B cell (primary cell): Measurements from ENCODE around the gene RNF26. TPM values are rescaled to one million over a fixed set of nuclear protein-coding genes. Genes with fewer than 3 reads are reported as not detected.
A peak's percentile ranks its signal among the peaks of the same experiment; 100 is the strongest.

Source experiments
- ATAC-seq: fragments of 200-7000 bp; cut with Tn5 transposase; one replicate; pipeline ENCODE4 v1.10.0; 2021; ENCODE audit warnings: low read depth, mild to moderate bottlenecking, moderate number of reproducible peaks, moderate library complexity
- CTCF ChIA-PET: fragments of 350-600 bp; sonication (Branson Sonifier 250); formaldehyde crosslinking; loops from one replicate; lab custom pipeline; 2021; ENCODE audit warnings: antibody characterized with exemption, inconsistent platforms; lab: Charles Lee
- POLR2A ChIA-PET: fragments of 350-600 bp; sonication (Branson Sonifier 250); formaldehyde crosslinking; loops from one replicate; lab custom pipeline; 2021; ENCODE audit warnings: antibody characterized with exemption; lab: Charles Lee
- DNase-seq: peaks from one replicate; pipeline ENCODE4 v3.0.0; 2013
- H2AFZ ChIP-seq: 2 replicates; pipeline ENCODE4 v1.6.1; 2012; ENCODE audit warnings: mild to moderate bottlenecking, low read depth, low read length; ENCODE audit not compliant: insufficient read depth, poor library complexity, severe bottlenecking
- H3K27ac ChIP-seq, 2 donors: 1 replicate in 1 of 2; 2 replicates in 1 of 2; pipeline ENCODE4 v1.5.1; 2012 to 2013; ENCODE audit warnings: low read length in 2 of 2, mild to moderate bottlenecking in 2 of 2, moderate library complexity in 1 of 2
- H3K27me3 ChIP-seq, 4 experiments: fragments of 200-600 bp in 1 of 4; sonication (generic) in 1 of 4; replicated peaks in 1 of 4; 1 replicate in 2 of 4; 2 replicates in 2 of 4; pipeline versions ENCODE4 v1.6.1 to v1.7.0; 2013 to 2016; ENCODE audit warnings: low read length in 3 of 4, mild to moderate bottlenecking in 2 of 4, mixed read lengths in 1 of 4, moderate library complexity in 1 of 4; ENCODE audit not compliant: insufficient read depth in 4 of 4, control insufficient read depth in 3 of 4; ENCODE audit errors: control extremely low read depth in 1 of 4
- H3K36me3 ChIP-seq, 2 experiments: replicated peaks in 1 of 2; 1 replicate in 1 of 2; 2 replicates in 1 of 2; pipeline versions ENCODE4 v1.6.1 to v1.7.1; 2013; ENCODE audit warnings: low read length in 1 of 2; ENCODE audit not compliant: insufficient read depth in 2 of 2, control insufficient read depth in 1 of 2; ENCODE audit errors: control extremely low read depth in 1 of 2, extremely low read depth in 1 of 2
- H3K4me1 ChIP-seq, 2 donors: fragments of 200-600 bp in 1 of 2; sonication (generic) in 1 of 2; 1 replicate in 1 of 2; 2 replicates in 1 of 2; pipeline versions ENCODE4 v1.5.1 to v1.6.1; 2013 to 2017; ENCODE audit warnings: low read length in 2 of 2; ENCODE audit not compliant: control insufficient read depth in 2 of 2, insufficient read depth in 2 of 2
- H3K4me2 ChIP-seq: replicated peaks from 2 replicates; pipeline ENCODE3; 2012; ENCODE audit warnings: mild to moderate bottlenecking, low read depth, low read length; ENCODE audit not compliant: poor library complexity, severe bottlenecking
- H3K4me3 ChIP-seq, 5 experiments: fragments of 200-600 bp in 1 of 5; sonication (generic) in 1 of 5; 1 replicate in 3 of 5; 2 replicates in 2 of 5; pipeline versions ENCODE4 v1.5.1 to v1.7.0; 2011 to 2016; ENCODE audit warnings: low read length in 4 of 5, mild to moderate bottlenecking in 4 of 5, low read depth in 2 of 5, control low read depth in 1 of 5, moderate library complexity in 1 of 5; ENCODE audit not compliant: insufficient read depth in 1 of 5; ENCODE audit errors: control extremely low read depth in 1 of 5, extremely low read depth in 1 of 5
- H3K79me2 ChIP-seq: fragments of 200-600 bp; sonication (generic); one replicate; pipeline ENCODE4 v1.6.0; 2016; ENCODE audit warnings: low read length; ENCODE audit not compliant: control insufficient read depth, insufficient read depth
- H3K9ac ChIP-seq: fragments of 200-600 bp; sonication (generic); 2 replicates; pipeline ENCODE4 v1.6.1; 2017; ENCODE audit warnings: mild to moderate bottlenecking, low read length, moderate library complexity
- H3K9me3 ChIP-seq, 3 donors: one replicate each; pipeline versions ENCODE4 v1.6.1 to v1.7.1; 2013; ENCODE audit warnings: low read length in 2 of 3; ENCODE audit not compliant: control insufficient read depth in 2 of 3, insufficient read depth in 1 of 3; ENCODE audit errors: control extremely low read depth in 1 of 3
- H4K20me1 ChIP-seq: 2 replicates; pipeline ENCODE4 v1.6.0; 2012; ENCODE audit warnings: mild to moderate bottlenecking, low read length; ENCODE audit not compliant: insufficient read depth, control insufficient read depth, poor library complexity, severe bottlenecking
- H3K27ac Mint-ChIP-seq: one replicate; pipeline ENCODE4 v1.8.0; 2021; ENCODE audit warnings: mixed read lengths
- H3K27me3 Mint-ChIP-seq: one replicate; pipeline ENCODE4 v1.8.0; 2021; ENCODE audit warnings: mixed read lengths
- H3K4me1 Mint-ChIP-seq: one replicate; pipeline ENCODE4 v1.8.0; 2021; ENCODE audit warnings: mixed read lengths
- H3K4me3 Mint-ChIP-seq: one replicate; pipeline ENCODE4 v1.8.0; 2021; ENCODE audit warnings: mixed read lengths
- H3K9me3 Mint-ChIP-seq: one replicate; pipeline ENCODE4 v1.8.0; 2022; ENCODE audit warnings: mixed read lengths; ENCODE audit not compliant: insufficient read depth
- EZH2 ChIP-seq: IDR thresholded peaks from 2 replicates; pipeline ENCODE4 v1.6.1; 2012; ENCODE audit warnings: borderline replicate concordance, low read depth, mild to moderate bottlenecking, moderate library complexity, low read length; ENCODE audit not compliant: insufficient read depth, poor library complexity, severe bottlenecking
- WGBS: methylation state at CpG from one replicate; pipeline ENCODE4 v1.1.5; 2013; ENCODE audit warnings: missing lambda C conversion rate; ENCODE audit not compliant: insufficient coverage; 5-methylcytosine and 5-hydroxymethylcytosine counted together
- intact Hi-C: fragments of 100-400 bp; cut with micrococcal nuclease; formaldehyde crosslinking; loops from one replicate; pipeline ENCODE4 v1.10.0; 2022
- polyA plus RNA-seq: library from polyadenylated mRNA; depleted of rRNA; stranded (reverse); fragments of >200 nt; gene quantifications from 2 replicates; pipeline ENCODE4 v1.2.3, GENCODE V29; 2012
- total RNA-seq, 2 donors: library from RNA; stranded (reverse); fragments of 120-200 nt in 1 of 2; gene quantifications; 1 replicate in 1 of 2; 2 replicates in 1 of 2; pipeline versions ENCODE4 v1.2.3 to v1.2.4, GENCODE V29; 2013 to 2022
- TF ChIP-seq, protein P1 (sequence below): fragments of 200-600 bp; IDR thresholded peaks from one replicate; pipeline ENCODE4 v1.8.0; 2022; ENCODE audit warnings: antibody characterized with exemption, mild to moderate bottlenecking

The RNF26 gene
- total and polyA plus RNA-seq, 2 donors (not counting 1 experiment from before 2014, with no cell fraction given) = 15.5 to 21.8 TPM

- peak within 1 kb of the TSS; percentile 79 for H3K27ac Mint-ChIP-seq
- Histone ChIP-seq H4K20me1 (no peaks in the 10 kb centered on the region), H3K27ac (peak within 1 kb of the TSS in 1 of 2 donors; percentile 64), H3K27me3 (peaks cover 0 to 27% (median 16%) of the 10 kb centered on the region in 4 experiments), H3K4me2 (peak within 1 kb of the TSS; percentile 98), H3K4me3 (peak within 1 kb of the TSS; percentile 51 to 72 (median 55)), H3K9ac (peak within 1 kb of the TSS; percentile 82), H3K36me3 (no peaks in the 10 kb centered on the region), H2AFZ (peak within 1 kb of the TSS; percentile 88), H3K4me1 (peaks cover 12 to 17% of the 10 kb centered on the region in 2 donors), H3K79me2 (no peaks in the 10 kb centered on the region), H3K9me3 (peaks cover 0 to 4% (median 0%) of the 10 kb centered on the region in 3 donors)
- TF ChIP-seq, protein P1, sequence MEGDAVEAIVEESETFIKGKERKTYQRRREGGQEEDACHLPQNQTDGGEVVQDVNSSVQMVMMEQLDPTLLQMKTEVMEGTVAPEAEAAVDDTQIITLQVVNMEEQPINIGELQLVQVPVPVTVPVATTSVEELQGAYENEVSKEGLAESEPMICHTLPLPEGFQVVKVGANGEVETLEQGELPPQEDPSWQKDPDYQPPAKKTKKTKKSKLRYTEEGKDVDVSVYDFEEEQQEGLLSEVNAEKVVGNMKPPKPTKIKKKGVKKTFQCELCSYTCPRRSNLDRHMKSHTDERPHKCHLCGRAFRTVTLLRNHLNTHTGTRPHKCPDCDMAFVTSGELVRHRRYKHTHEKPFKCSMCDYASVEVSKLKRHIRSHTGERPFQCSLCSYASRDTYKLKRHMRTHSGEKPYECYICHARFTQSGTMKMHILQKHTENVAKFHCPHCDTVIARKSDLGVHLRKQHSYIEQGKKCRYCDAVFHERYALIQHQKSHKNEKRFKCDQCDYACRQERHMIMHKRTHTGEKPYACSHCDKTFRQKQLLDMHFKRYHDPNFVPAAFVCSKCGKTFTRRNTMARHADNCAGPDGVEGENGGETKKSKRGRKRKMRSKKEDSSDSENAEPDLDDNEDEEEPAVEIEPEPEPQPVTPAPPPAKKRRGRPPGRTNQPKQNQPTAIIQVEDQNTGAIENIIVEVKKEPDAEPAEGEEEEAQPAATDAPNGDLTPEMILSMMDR = peak; percentile 90
- TF ChIP-seq EZH2 = no peak
- intact Hi-C loops = loop anchor here (1.0 kb wide), 3 partner anchors 17 to 47 kb away; partner anchors contain the start of gene RNF26
- H3K27me3 Mint-ChIP-seq = peaks cover 5% of the 10 kb centered on the region
- no peaks in the 10 kb centered on the region for H3K9me3 Mint-ChIP-seq
- WGBS = under 1% methylated on average over 53 of the region's 54 CpGs
- DNase-seq = peak; percentile 97
- H3K4me1 Mint-ChIP-seq = peaks cover 6% of the 10 kb centered on the region
- H3K4me3 Mint-ChIP-seq = no peak within 1 kb of the TSS
- peak; percentile 99 for ATAC-seq
- POLR2A ChIA-PET = no interaction called here
- CTCF ChIA-PET = interaction anchor here (0.6 to 6.5 kb wide), 14 partner anchors 11 to 1991 kb away, joined by 3 to 61 read pairs (median 4); partner anchors contain the start of genes C1QTNF5, CBL and RNF26
Measured at GRCh38 chr11:119381181-119381988, 47.1 kb downstream of the RNF26 start, which contains the start of gene USP2. TSS of gene USP2 (minus strand) at chr11:119381690. CDS start at chr11:119373480, 8,210 bp downstream.
